Renal pelvis (tissue), 4 donors: Measurements from ENCODE around the gene KLHL15. TPM values are rescaled to one million over a fixed set of nuclear protein-coding genes. Genes with fewer than 3 reads are reported as not detected.

Source experiments
- DNase-seq: peaks from one replicate; pipeline ENCODE4 v3.0.0-alpha.2; 2013
- polyA plus RNA-seq, 3 donors: library from polyadenylated mRNA; unstranded; fragments of 120-200 nt; gene quantifications; one replicate each; pipeline ENCODE4 v1.2.1, GENCODE V29; 2013; ENCODE audit not compliant: insufficient read length in 3 of 3

KLHL15 gene
- polyA plus RNA-seq, 3 donors: 12.3 to 14.2 (median 14.0) TPM

- DNase-seq: no peak
Observed at GRCh38 chrX:23952984-23953907, 73.7 kb downstream of the KLHL15 start.

GRCh38 chrX:23952391-23952790, 74.6 kb downstream of the KLHL15 start:
- DNase-seq: no peak

GRCh38 chrX:23945206-23945605, 81.8 kb downstream of the KLHL15 start:
- DNase-seq: no peak

GRCh38 chrX:23944234-23944633, 82.8 kb downstream of the KLHL15 start:
- DNase-seq: no peak

GRCh38 chrX:23939203-23939602, 87.8 kb downstream of the KLHL15 start:
- no peak for DNase-seq

GRCh38 chrX:23938690-23939089, 88.3 kb downstream of the KLHL15 start:
- DNase-seq: no peak

- DNase-seq: no peak
Observed at GRCh38 chrX:23937100-23937499, 89.9 kb downstream of the KLHL15 start.

- no peak for DNase-seq
Observed at GRCh38 chrX:23936180-23936579, 90.8 kb downstream of the KLHL15 start.

GRCh38 chrX:23935106-23935505, 91.9 kb downstream of the KLHL15 start:
- DNase-seq: no peak

Other genes starting within 250 kb of the KLHL15 start
- 100 to 1,000 TPM; 205 to 274 (median 210) TPM for gene SAT1, start 244.0 kb downstream of the KLHL15 start, polyA plus RNA-seq
- gene APOO, start 119.2 kb downstream of the KLHL15 start, polyA plus RNA-seq: 10 to 100 TPM; 32.7 to 36.8 (median 34.7) TPM
- under 1 TPM; 0.21 to 0.34 (median 0.21) TPM for gene CXorf58, start 119.2 kb downstream of the KLHL15 start, polyA plus RNA-seq
- gene EIF2S3, start 27.8 kb upstream of the KLHL15 start, polyA plus RNA-seq: 100 to 1,000 TPM; 150 to 231 (median 185) TPM
- 10 to 100 TPM; 25.5 to 48.7 (median 29.9) TPM for gene ZFX, start 122.5 kb upstream of the KLHL15 start, polyA plus RNA-seq